CD4-positive, alpha-beta memory T cell (primary cell): ENCODE data around the gene ATP6V0B. TPM values are rescaled to one million over a fixed set of nuclear protein-coding genes. Genes with fewer than 3 reads are reported as not detected.

Experiments used
- CTCF ChIA-PET: fragments of 350-600 bp; sonication (Branson Sonifier 250); formaldehyde crosslinking; loops from one replicate; lab custom pipeline; 2021; ENCODE audit warnings: inconsistent platforms; ENCODE audit not compliant: partially characterized antibody; lab: Charles Lee
- POLR2A ChIA-PET: fragments of 350-600 bp; sonication (Branson Sonifier 250); formaldehyde crosslinking; loops from one replicate; lab custom pipeline; 2021; ENCODE audit not compliant: partially characterized antibody; lab: Charles Lee
- DNase-seq, 5 donors: peaks; one replicate each; pipeline versions ENCODE4 v3.0.0 to v3.0.0-alpha.2; 2020 to 2022; ENCODE audit warnings: mixed read lengths in 1 of 5
- H3K27ac ChIP-seq: one replicate; pipeline ENCODE4 v1.7.0; 2013; ENCODE audit warnings: low read depth, low read length
- H3K27me3 ChIP-seq: 2 replicates; pipeline ENCODE4 v1.7.0; 2013; ENCODE audit warnings: mild to moderate bottlenecking, low read length, moderate library complexity; ENCODE audit not compliant: insufficient read depth
- H3K36me3 ChIP-seq: 2 replicates; pipeline ENCODE4 v1.7.0; 2013; ENCODE audit warnings: mild to moderate bottlenecking, low read length, moderate library complexity; ENCODE audit not compliant: insufficient read depth
- H3K4me1 ChIP-seq: 2 replicates; pipeline ENCODE4 v1.7.0; 2013; ENCODE audit warnings: mild to moderate bottlenecking, low read length, moderate library complexity; ENCODE audit not compliant: insufficient read depth
- H3K4me3 ChIP-seq, 2 donors: one replicate each; pipeline ENCODE4 v1.7.0; 2013; ENCODE audit warnings: low read length in 2 of 2, mild to moderate bottlenecking in 1 of 2
- H3K9me3 ChIP-seq, 2 donors: one replicate each; pipeline ENCODE4 v1.7.0; 2013; ENCODE audit warnings: low read length in 2 of 2, control low read depth in 1 of 2; ENCODE audit not compliant: control insufficient read depth in 1 of 2
- H3K27ac Mint-ChIP-seq, 7 donors: one replicate each; pipeline ENCODE4 v1.8.0; 2020 to 2021; ENCODE audit warnings: mixed read lengths in 7 of 7, mild to moderate bottlenecking in 6 of 7, inconsistent platforms in 3 of 7, moderate library complexity in 3 of 7
- H3K27me3 Mint-ChIP-seq, 2 donors: one replicate each; pipeline ENCODE4 v1.8.0; 2020 to 2021; ENCODE audit warnings: mixed read lengths in 2 of 2
- H3K36me3 Mint-ChIP-seq, 2 donors: one replicate each; pipeline ENCODE4 v1.8.0; 2020 to 2021; ENCODE audit warnings: mixed read lengths in 2 of 2, inconsistent platforms in 1 of 2, mild to moderate bottlenecking in 1 of 2
- H3K4me1 Mint-ChIP-seq, 4 donors: one replicate each; pipeline ENCODE4 v1.8.0; 2020 to 2021; ENCODE audit warnings: mixed read lengths in 4 of 4, mild to moderate bottlenecking in 1 of 4
- H3K4me3 Mint-ChIP-seq, 8 donors: one replicate each; pipeline ENCODE4 v1.8.0; 2020 to 2021; ENCODE audit warnings: mixed read lengths in 8 of 8, mild to moderate bottlenecking in 7 of 8, moderate library complexity in 6 of 8, inconsistent platforms in 3 of 8
- H3K9me3 Mint-ChIP-seq, 8 donors: one replicate each; pipeline ENCODE4 v1.8.0; 2020 to 2021; ENCODE audit warnings: mixed read lengths in 8 of 8, mild to moderate bottlenecking in 5 of 8, inconsistent platforms in 3 of 8, moderate library complexity in 1 of 8
- intact Hi-C: fragments of 100-400 bp; cut with micrococcal nuclease; formaldehyde crosslinking; loops from one replicate; pipeline ENCODE4 v1.15.1; 2023
- polyA plus RNA-seq, 2 donors: library from polyadenylated mRNA; unstranded; fragments of 300-500 nt; fragmentation: Illumina TruSeq; gene quantifications; one replicate each; pipeline ENCODE4 v1.2.3, GENCODE V29; 2021
- total RNA-seq, 2 experiments: library from RNA; stranded (reverse); gene quantifications; one replicate each; pipeline ENCODE4 v1.2.3, GENCODE V29; 2021

The ATP6V0B gene
- total and polyA plus RNA-seq, 4 experiments from 2014 or later: 59.8 to 310 (median 130) TPM

DNA sequence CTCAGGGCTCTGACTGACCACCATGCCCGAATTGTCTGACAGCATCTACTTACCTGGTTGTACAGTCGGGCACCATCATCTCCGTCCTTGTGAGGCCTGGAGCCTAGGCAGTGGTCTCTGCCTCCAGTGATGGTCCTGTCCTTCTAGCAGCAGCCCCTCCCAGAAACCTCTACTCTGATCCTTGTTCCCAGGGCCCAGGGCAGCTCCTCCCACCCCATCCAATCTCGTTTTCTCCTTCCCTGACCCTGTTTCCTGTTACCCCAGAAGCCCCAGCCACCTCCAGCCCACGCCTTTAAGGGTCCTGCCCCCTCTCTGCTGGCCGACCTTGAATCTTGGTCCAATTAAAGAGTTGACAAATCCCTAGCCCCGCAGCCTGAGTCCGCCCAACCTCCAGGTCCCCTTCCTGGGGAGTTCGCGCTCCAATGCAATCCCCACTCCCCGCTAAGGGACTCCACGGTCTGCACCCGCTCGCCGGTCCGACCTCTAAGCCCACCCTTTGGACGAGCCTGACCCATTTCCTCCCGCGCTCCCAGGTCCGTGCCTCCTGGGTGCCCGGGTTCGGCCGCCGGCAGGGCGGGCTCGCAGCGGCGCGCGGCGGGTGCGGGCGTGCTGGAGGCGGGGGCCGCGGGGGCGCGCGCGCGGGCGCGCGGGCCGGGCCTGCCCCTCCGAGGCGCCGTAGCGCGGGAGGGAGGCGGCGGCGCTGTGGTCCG is 3.9 kb downstream of the ATP6V0B start, which contains the start of gene B4GALT2:
Gene B4GALT2, plus strand, starts transcription at position 660 of the 710 bp plus-strand sequence. CDS start 1,951 bp downstream, outside the sequence.
- Mint-ChIP-seq H3K27ac (peak within 1 kb of the TSS; percentile 68 to 96 (median 88)), H3K27me3 (no peaks in the 10 kb centered on the region), H3K4me3 (peak within 1 kb of the TSS; percentile 85 to 98 (median 88)), H3K4me1 (peaks cover 38 to 61% (median 47%) of the 10 kb centered on the region in 4 donors), H3K9me3 (no peaks in the 10 kb centered on the region), H3K36me3 (peaks cover 21 to 45% of the 10 kb centered on the region in 2 donors)
- intact Hi-C loops: no loop called here
- DNase-seq: peak in 2 of 5 donors; percentile 22 to 38
- H3K4me1 ChIP-seq: peaks cover 47% of the 10 kb centered on the region
- H3K36me3 ChIP-seq: peaks cover 23% of the 10 kb centered on the region
- no peaks in the 10 kb centered on the region for H3K27me3 ChIP-seq
- H3K27ac ChIP-seq: no peak within 1 kb of the TSS
- peak within 1 kb of the TSS in 1 of 2 donors; percentile 45 for H3K4me3 ChIP-seq
- ChIA-PET CTCF (no interaction called here), POLR2A (interaction anchor here (1.0 kb wide), 1 partner anchor 9 kb away, joined by 3 read pairs; no protein-coding TSS in a partner anchor)
- no peaks in the 10 kb centered on the region for H3K9me3 ChIP-seq

DNA sequence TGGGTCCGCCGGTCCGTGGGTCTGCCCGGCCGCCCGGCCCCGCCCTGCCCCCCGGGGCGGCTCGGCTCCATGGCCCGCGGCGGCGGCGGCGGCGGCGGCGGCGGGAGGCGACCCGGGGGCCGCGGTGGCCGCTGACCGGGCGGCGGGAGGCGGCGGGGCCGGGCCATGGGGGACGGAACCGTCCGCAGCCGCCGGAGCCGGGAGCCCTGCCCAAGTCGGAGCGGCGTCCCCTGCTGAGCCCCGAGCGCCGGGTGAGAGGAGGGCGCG is 4.4 kb downstream of the ATP6V0B start:
- no peak overlapping the region for H3K4me3 ChIP-seq
- CTCF ChIA-PET: no interaction called here

DNA sequence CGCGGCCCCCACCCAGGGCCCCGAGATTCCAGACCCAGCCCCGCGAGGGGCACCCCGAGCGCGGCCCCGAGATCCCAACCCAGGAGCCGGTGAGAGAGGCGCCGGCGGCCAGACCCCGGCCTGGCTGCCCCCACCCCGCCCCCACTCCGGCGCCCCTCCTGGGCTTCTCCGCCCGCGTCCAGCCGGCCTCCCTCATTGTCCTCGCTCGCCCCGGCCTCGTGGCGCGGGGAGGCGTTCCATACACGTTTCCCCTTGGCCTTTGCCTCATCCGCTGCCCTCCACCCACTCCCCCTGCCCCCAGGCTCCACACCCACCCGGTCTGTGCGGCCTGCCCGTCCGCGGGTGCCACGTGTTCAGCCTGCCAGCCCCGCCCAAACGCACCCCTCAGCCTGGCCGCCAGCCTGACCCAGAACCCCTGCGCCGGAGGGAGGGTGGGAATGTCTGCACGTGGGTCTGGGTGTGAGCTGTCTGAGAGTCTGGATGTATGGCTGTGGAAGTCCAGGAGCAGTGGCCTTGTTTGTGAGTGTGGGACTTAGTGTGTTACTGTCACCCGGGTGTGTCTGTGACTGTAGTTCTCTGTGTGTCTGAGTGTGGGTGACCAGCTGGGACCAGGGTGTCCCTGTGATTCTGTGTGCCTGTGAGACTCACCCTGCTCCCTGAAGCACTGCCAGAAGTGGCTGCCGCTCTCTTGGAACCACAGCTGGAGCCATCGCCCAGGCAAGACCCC is 4.9 kb downstream of the ATP6V0B start:
- peak overlapping the region; percentile 7 to 93 (median 86) for H3K27ac Mint-ChIP-seq
- H3K27me3 Mint-ChIP-seq: no peaks in the 10 kb centered on the region
- no peaks in the 10 kb centered on the region for H3K9me3 Mint-ChIP-seq
- Histone ChIP-seq H3K27ac (no peak overlapping the region), H3K36me3 (peaks cover 23% of the 10 kb centered on the region), H3K27me3 (no peaks in the 10 kb centered on the region), H3K9me3 (no peaks in the 10 kb centered on the region), H3K4me1 (peaks cover 40% of the 10 kb centered on the region), H3K4me3 (peak overlapping the region in 1 of 2 donors; percentile 43)
- intact Hi-C loops: no loop called here
- ChIA-PET POLR2A (no interaction called here), CTCF (no interaction called here)
- H3K4me3 Mint-ChIP-seq: peak overlapping the region; percentile 80 to 91 (median 88)
- DNase-seq: no peak
- peaks cover 21 to 36% of the 10 kb centered on the region in 2 donors for H3K36me3 Mint-ChIP-seq
- peaks cover 32 to 51% (median 42%) of the 10 kb centered on the region in 4 donors for H3K4me1 Mint-ChIP-seq

More for the DNA sequence above, 4.4 kb downstream of the ATP6V0B start:
- Histone ChIP-seq H3K4me1 (peaks cover 42% of the 10 kb centered on the region), H3K27me3 (no peaks in the 10 kb centered on the region), H3K36me3 (peaks cover 23% of the 10 kb centered on the region), H3K27ac (no peak overlapping the region), H3K9me3 (no peaks in the 10 kb centered on the region)
- no peaks in the 10 kb centered on the region for H3K27me3 Mint-ChIP-seq
- H3K4me1 Mint-ChIP-seq: peaks cover 34 to 56% (median 44%) of the 10 kb centered on the region in 4 donors
- intact Hi-C loops: no loop called here
- no peak for DNase-seq
- POLR2A ChIA-PET: no interaction called here
- no peak overlapping the region for H3K4me3 Mint-ChIP-seq
- H3K9me3 Mint-ChIP-seq: no peaks in the 10 kb centered on the region
- peaks cover 21 to 41% of the 10 kb centered on the region in 2 donors for H3K36me3 Mint-ChIP-seq
- no peak overlapping the region for H3K27ac Mint-ChIP-seq

DNA sequence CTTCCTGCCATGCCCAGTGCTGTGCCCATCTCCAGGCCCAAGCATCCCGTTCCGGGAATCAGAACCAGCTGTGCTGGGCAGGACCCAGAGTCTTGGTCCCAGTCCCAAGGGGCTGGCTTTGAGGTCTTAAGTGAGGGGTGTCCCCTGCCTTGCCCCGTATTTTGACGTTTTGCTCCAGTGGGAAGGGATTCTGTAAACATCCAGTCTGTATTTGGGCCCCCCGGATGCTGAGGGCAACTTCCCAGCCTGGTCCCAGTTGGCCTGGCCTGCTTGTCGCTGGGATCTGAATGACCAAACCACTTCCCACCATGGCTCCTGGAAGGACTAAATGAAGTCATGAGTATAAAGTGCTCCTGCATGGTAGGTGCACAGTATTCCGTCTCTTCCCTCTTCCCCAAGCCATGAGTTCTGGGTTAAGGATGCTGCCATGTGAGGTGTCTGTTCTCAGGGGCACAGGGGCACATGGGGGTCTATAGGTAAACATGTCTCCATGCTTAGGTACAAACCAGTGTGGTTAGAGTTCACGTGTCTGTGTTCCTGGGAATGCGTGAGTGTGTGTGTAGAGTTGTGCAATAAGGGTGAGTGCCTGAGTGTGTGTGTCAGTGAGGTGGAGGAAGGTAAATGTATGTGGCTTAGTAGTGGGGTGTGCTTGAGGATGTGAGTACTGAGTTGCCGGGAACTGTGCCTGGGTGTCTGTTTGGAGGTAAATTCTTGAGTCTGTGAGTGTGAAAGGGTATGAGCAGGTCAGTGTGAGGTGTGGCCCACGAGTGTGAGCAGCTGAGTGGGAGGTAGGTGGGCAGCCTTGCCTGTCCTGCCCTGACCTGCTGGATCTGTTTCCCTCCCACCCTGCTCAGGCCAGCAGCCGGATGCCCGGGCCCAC is 5.7 kb downstream of the ATP6V0B start:
- CTCF ChIA-PET: no interaction called here
- intact Hi-C loops: no loop called here
- Mint-ChIP-seq H3K27me3 (no peaks in the 10 kb centered on the region), H3K36me3 (peaks cover 21 to 33% of the 10 kb centered on the region in 2 donors), H3K4me1 (peaks cover 32 to 49% (median 41%) of the 10 kb centered on the region in 4 donors), H3K27ac (peak overlapping the region in 3 of 7 donors; percentile 80 to 92 (median 86)), H3K9me3 (no peaks in the 10 kb centered on the region), H3K4me3 (peak overlapping the region; percentile 75 to 91 (median 88))
- Histone ChIP-seq H3K27ac (no peak overlapping the region), H3K9me3 (no peaks in the 10 kb centered on the region), H3K36me3 (peaks cover 23% of the 10 kb centered on the region), H3K4me3 (peak overlapping the region in 1 of 2 donors; percentile 43), H3K4me1 (peaks cover 39% of the 10 kb centered on the region), H3K27me3 (no peaks in the 10 kb centered on the region)
- DNase-seq: no peak
- POLR2A ChIA-PET: no interaction called here

DNA sequence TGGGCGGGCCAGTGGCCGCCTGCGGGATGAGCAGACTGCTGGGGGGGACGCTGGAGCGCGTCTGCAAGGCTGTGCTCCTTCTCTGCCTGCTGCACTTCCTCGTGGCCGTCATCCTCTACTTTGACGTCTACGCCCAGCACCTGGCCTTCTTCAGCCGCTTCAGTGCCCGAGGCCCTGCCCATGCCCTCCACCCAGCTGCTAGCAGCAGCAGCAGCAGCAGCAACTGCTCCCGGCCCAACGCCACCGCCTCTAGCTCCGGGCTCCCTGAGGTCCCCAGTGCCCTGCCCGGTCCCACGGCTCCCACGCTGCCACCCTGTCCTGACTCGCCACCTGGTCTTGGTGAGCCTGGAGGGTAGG is 6.4 kb downstream of the ATP6V0B start:
- peaks cover 33% of the 10 kb centered on the region for H3K4me1 ChIP-seq
- no peaks in the 10 kb centered on the region for H3K27me3 ChIP-seq
- Mint-ChIP-seq H3K4me1 (peaks cover 28 to 43% (median 35%) of the 10 kb centered on the region in 4 donors), H3K36me3 (peaks cover 21 to 28% of the 10 kb centered on the region in 2 donors), H3K9me3 (no peaks in the 10 kb centered on the region), H3K27me3 (no peaks in the 10 kb centered on the region), H3K27ac (no peak overlapping the region), H3K4me3 (peak overlapping the region in 3 of 8 donors; percentile 29 to 72 (median 39))
- H3K27ac ChIP-seq: no peak overlapping the region
- DNase-seq: no peak
- no peak overlapping the region for H3K4me3 ChIP-seq
- ChIA-PET POLR2A (no interaction called here), CTCF (no interaction called here)
- H3K9me3 ChIP-seq: no peaks in the 10 kb centered on the region
- intact Hi-C loops: no loop called here
- peaks cover 23% of the 10 kb centered on the region for H3K36me3 ChIP-seq

DNA sequence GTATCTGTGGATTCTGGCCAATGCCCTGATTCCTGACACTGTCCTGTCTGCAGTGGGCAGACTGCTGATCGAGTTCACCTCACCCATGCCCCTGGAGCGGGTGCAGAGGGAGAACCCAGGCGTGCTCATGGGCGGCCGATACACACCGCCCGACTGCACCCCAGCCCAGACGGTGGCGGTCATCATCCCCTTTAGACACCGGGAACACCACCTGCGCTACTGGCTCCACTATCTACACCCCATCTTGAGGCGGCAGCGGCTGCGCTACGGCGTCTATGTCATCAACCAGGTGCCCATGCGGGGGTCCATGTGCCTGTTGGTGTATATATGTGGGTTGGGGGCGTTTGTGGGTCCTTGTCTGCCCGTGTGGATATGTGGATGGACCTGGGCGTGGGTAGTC is 6.9 kb downstream of the ATP6V0B start:
- no peak overlapping the region for H3K4me3 ChIP-seq
- H3K4me1 Mint-ChIP-seq: peaks cover 24 to 37% (median 31%) of the 10 kb centered on the region in 4 donors
- peak overlapping the region in 1 of 7 donors; percentile 16 for H3K27ac Mint-ChIP-seq
- H3K4me3 Mint-ChIP-seq: peak overlapping the region in 2 of 8 donors; percentile 45 to 64
- CTCF ChIA-PET: interaction anchor here (0.6 kb wide), 1 partner anchor 694 kb away, joined by 3 read pairs; no protein-coding TSS in a partner anchor
- H3K9me3 ChIP-seq: no peaks in the 10 kb centered on the region
- no peaks in the 10 kb centered on the region for H3K9me3 Mint-ChIP-seq
- H3K27me3 Mint-ChIP-seq: no peaks in the 10 kb centered on the region
- H3K4me1 ChIP-seq: peaks cover 28% of the 10 kb centered on the region
- intact Hi-C loops: no loop called here
- DNase-seq: no peak
- POLR2A ChIA-PET: no interaction called here
- H3K27me3 ChIP-seq: no peaks in the 10 kb centered on the region
- H3K27ac ChIP-seq: no peak overlapping the region
- H3K36me3 ChIP-seq: peaks cover 18% of the 10 kb centered on the region
- peaks cover 18 to 25% of the 10 kb centered on the region in 2 donors for H3K36me3 Mint-ChIP-seq
